ENCODE data around the gene CDYL2. TPM values are rescaled to one million over a fixed set of nuclear protein-coding genes. Genes with fewer than 3 reads are reported as not detected.

Gene CDYL2
- total RNA-seq, 6 donors from 2014 or later, result 6.0 to 16.7 (median 8.0) TPM

DNA sequence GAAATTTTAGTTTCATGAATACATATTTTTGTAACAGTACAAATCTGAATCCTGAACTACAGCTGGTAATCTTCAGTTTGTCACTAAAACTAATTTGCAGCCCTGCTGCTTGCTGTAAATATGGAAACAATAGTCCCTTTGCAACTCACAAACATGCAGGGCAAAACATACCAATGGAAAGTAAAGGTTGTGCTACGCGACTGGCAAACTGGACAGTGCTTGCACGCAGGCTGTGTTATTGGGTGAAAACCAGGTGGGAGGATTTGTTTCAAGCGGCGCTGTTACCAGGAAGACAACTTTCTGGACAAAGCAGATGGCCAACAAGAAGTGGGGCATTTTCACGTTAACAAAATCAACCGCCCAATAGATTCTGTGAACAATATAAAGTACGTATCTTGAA lies 93.5 kb downstream of the CDYL2 start:
- no peaks in the 10 kb centered on the region for H3K27me3 ChIP-seq
- DNase-seq (no peak), ATAC-seq (ENCODE audit: low FRiP score in 2 of 2) (no peak)
- H3K27ac ChIP-seq, result no peak overlapping the region
- no peak overlapping the region for H3K4me3 ChIP-seq
- WGBS, 2 donors, result 86 to 90% methylated on average over 8 of the region's 8 CpGs
- H3K4me1 ChIP-seq, result no peaks in the 10 kb centered on the region
- TF ChIP-seq EP300 (IDR thresholded peaks at IDR 0.05) (no peak), POLR2AphosphoS5 (IDR thresholded peaks at IDR 0.05) (no peak), POLR2A (IDR thresholded peaks at IDR 0.05) (no peak)
- TF ChIP-seq, protein P1, sequence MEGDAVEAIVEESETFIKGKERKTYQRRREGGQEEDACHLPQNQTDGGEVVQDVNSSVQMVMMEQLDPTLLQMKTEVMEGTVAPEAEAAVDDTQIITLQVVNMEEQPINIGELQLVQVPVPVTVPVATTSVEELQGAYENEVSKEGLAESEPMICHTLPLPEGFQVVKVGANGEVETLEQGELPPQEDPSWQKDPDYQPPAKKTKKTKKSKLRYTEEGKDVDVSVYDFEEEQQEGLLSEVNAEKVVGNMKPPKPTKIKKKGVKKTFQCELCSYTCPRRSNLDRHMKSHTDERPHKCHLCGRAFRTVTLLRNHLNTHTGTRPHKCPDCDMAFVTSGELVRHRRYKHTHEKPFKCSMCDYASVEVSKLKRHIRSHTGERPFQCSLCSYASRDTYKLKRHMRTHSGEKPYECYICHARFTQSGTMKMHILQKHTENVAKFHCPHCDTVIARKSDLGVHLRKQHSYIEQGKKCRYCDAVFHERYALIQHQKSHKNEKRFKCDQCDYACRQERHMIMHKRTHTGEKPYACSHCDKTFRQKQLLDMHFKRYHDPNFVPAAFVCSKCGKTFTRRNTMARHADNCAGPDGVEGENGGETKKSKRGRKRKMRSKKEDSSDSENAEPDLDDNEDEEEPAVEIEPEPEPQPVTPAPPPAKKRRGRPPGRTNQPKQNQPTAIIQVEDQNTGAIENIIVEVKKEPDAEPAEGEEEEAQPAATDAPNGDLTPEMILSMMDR (IDR thresholded peaks at IDR 0.05), result no peak
- no peaks in the 10 kb centered on the region for H3K9me3 ChIP-seq
- H3K36me3 ChIP-seq, result no peaks in the 10 kb centered on the region

DNA sequence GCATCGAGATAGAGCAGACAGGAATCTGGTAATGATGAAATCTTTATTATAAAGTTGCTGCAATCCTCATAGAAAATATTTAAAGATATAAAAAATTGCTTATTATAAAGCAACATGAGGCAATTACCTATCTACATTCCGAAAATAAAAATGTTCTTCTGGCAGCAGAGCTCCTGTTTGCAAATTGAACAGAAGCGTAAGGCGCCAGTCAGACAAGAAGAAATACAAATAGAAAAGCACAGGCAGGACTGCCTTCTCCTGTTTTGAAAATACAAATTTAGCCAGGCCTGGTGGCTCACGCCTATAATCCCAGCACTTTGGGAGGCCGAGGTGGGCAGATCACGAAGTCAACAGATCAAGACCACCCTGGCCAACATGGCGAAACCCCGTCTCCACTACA lies 95.6 kb downstream of the CDYL2 start:
- H3K9me3 ChIP-seq, result no peaks in the 10 kb centered on the region
- DNase-seq (no peak), ATAC-seq (ENCODE audit: low FRiP score in 2 of 2) (no peak)
- no peaks in the 10 kb centered on the region for H3K27me3 ChIP-seq
- no peaks in the 10 kb centered on the region for H3K36me3 ChIP-seq
- no peaks in the 10 kb centered on the region for H3K4me1 ChIP-seq
- WGBS, 2 donors, result 94 to 95% methylated on average over 9 of the region's 9 CpGs
- TF ChIP-seq POLR2A (IDR thresholded peaks at IDR 0.05) (no peak), EP300 (IDR thresholded peaks at IDR 0.05) (no peak), POLR2AphosphoS5 (IDR thresholded peaks at IDR 0.05) (no peak)
- TF ChIP-seq, protein P1 (IDR thresholded peaks at IDR 0.05), result no peak
- no peak overlapping the region for H3K4me3 ChIP-seq
- H3K27ac ChIP-seq, result no peak overlapping the region

DNA sequence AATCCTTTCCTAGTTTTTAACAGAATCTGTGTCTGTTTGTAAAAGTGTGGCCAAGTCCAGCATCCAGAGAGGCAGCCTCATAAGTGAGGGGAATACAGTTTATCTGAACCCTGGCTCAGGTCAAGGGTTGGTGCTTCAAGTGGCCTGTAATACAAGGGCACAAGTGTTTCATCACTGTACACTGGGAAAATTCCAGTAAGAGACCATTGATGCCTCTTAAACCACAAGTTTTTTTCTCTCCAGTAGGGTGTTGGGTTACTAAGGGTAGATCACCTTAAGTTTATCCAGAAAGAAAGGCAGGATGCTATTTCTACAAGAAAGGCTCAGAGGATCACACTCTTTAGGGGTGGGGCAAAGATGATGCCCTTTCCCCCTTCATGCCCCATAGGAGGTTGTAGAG lies 96.7 kb downstream of the CDYL2 start:
- H3K4me3 ChIP-seq, result no peak overlapping the region
- no peaks in the 10 kb centered on the region for H3K9me3 ChIP-seq
- H3K4me1 ChIP-seq, result no peaks in the 10 kb centered on the region
- TF ChIP-seq, protein P1 (IDR thresholded peaks at IDR 0.05), result no peak
- TF ChIP-seq POLR2AphosphoS5 (IDR thresholded peaks at IDR 0.05) (no peak), EP300 (IDR thresholded peaks at IDR 0.05) (no peak)
- DNase-seq, result no peak
- H3K36me3 ChIP-seq, result no peaks in the 10 kb centered on the region
- ATAC-seq (ENCODE audit: low FRiP score in 2 of 2), result no peak
- H3K27ac ChIP-seq, result no peak overlapping the region
- H3K27me3 ChIP-seq, result no peaks in the 10 kb centered on the region

DNA sequence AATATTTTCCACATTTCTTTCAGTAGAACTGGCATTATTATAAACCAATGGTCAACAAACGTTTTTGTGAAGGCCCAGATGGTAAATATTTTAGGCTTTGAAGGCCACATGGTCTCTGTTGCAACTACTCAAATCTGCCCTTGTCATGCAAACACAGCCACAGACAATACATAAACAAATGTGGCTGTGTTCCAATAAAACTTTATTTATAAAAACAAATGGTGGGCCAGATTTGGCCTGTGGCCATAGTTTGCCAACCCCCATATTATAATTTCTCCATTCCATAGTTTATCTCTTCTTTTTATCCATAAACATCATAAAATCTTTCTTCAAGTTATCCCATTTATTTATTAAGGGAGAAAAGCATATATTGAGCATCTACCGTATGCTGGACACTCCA lies 98.8 kb downstream of the CDYL2 start:
- no peak for DNase-seq
- no peaks in the 10 kb centered on the region for H3K36me3 ChIP-seq
- H3K27ac ChIP-seq, result no peak overlapping the region
- WGBS, 2 donors, result 86 to 93% methylated on average over 2 of the region's 2 CpGs
- TF ChIP-seq POLR2A (IDR thresholded peaks at IDR 0.05), result no peak
- TF ChIP-seq POLR2AphosphoS5 (IDR thresholded peaks at IDR 0.05), result no peak
- TF ChIP-seq EP300 (IDR thresholded peaks at IDR 0.05), result no peak
- H3K27me3 ChIP-seq, result no peaks in the 10 kb centered on the region
- no peaks in the 10 kb centered on the region for H3K4me1 ChIP-seq
- no peaks in the 10 kb centered on the region for H3K9me3 ChIP-seq
- ATAC-seq (ENCODE audit: low FRiP score in 2 of 2), result no peak
- no peak overlapping the region for H3K4me3 ChIP-seq

GRCh38 chr16:80704751-80705505 lies 99.5 kb downstream of the CDYL2 start:
- ATAC-seq (ENCODE audit: low FRiP score in 2 of 2) (no peak), DNase-seq (no peak)
- Histone ChIP-seq H3K27me3 (no peaks in the 10 kb centered on the region), H3K9me3 (no peaks in the 10 kb centered on the region), H3K27ac (no peak overlapping the region), H3K36me3 (no peaks in the 10 kb centered on the region), H3K4me1 (no peaks in the 10 kb centered on the region), H3K4me3 (no peak overlapping the region)
- TF ChIP-seq POLR2AphosphoS5 (IDR thresholded peaks at IDR 0.05), result no peak
- TF ChIP-seq EP300 (IDR thresholded peaks at IDR 0.05), result no peak
- TF ChIP-seq POLR2A (IDR thresholded peaks at IDR 0.05), result no peak
- TF ChIP-seq, protein P1 (IDR thresholded peaks at IDR 0.05), result no peak
- 93 to 94% methylated on average over 7 to 9 of the region's 9 CpGs for WGBS, 2 donors
